Skin of body (tissue), 2 donors: Measurements from ENCODE around the gene OTUD5. TPM values are rescaled to one million over a fixed set of nuclear protein-coding genes. Genes with fewer than 3 reads are reported as not detected.
A peak's percentile ranks its signal among the peaks of the same experiment; 100 is the strongest.
"Not testable (repeated sequence)": the region's sequence is repeated elsewhere in the genome, so short reads cannot be mapped to it uniquely, and the experiment has no call there.

ENCODE experiments used
- DNase-seq: peaks from one replicate; lab custom pipeline; 2025; lab: John Stamatoyannopoulos, UW
- total RNA-seq: library from RNA; depleted of rRNA; stranded (reverse); fragments of >200 nt; gene quantifications from one replicate; pipeline ENCODE4 v1.2.3, GENCODE V29; 2014

OTUD5 gene, protein sequence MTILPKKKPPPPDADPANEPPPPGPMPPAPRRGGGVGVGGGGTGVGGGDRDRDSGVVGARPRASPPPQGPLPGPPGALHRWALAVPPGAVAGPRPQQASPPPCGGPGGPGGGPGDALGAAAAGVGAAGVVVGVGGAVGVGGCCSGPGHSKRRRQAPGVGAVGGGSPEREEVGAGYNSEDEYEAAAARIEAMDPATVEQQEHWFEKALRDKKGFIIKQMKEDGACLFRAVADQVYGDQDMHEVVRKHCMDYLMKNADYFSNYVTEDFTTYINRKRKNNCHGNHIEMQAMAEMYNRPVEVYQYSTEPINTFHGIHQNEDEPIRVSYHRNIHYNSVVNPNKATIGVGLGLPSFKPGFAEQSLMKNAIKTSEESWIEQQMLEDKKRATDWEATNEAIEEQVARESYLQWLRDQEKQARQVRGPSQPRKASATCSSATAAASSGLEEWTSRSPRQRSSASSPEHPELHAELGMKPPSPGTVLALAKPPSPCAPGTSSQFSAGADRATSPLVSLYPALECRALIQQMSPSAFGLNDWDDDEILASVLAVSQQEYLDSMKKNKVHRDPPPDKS
- total RNA-seq: 19.9 TPM

DNA sequence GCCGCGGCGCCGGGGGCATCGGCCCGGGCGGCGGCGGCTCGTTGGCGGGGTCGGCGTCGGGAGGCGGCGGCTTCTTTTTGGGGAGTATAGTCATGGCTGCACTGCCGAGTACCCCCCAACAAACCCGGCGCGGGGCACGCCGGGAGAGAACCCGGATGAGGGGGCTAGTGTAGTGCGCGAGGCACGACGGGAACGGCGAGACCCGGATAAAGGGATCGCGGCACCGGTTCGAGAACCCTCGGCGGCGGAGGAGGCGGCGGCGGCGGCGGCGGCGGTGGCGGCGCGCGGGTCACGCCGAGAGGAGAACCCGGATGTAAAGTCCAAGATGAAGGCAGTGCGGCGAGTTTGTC lies at the start of gene OTUD5:
Gene OTUD5 (minus strand): TSS at position 131 of the 350 bp plus-strand sequence. CDS start 37 bp downstream, at position 94.
- no peak for DNase-seq

GRCh38 chrX:49003696-49004095 lies 46.3 kb upstream of the OTUD5 start:
- no peak for DNase-seq

GRCh38 chrX:49002091-49002935 lies 44.9 kb upstream of the OTUD5 start, which contains the start of gene GRIPAP1:
Gene GRIPAP1, minus strand, starts transcription at chrX:49002264. Its CDS starts 35 bp downstream, at chrX:49002229.
- peak; percentile 96 for DNase-seq

DNA sequence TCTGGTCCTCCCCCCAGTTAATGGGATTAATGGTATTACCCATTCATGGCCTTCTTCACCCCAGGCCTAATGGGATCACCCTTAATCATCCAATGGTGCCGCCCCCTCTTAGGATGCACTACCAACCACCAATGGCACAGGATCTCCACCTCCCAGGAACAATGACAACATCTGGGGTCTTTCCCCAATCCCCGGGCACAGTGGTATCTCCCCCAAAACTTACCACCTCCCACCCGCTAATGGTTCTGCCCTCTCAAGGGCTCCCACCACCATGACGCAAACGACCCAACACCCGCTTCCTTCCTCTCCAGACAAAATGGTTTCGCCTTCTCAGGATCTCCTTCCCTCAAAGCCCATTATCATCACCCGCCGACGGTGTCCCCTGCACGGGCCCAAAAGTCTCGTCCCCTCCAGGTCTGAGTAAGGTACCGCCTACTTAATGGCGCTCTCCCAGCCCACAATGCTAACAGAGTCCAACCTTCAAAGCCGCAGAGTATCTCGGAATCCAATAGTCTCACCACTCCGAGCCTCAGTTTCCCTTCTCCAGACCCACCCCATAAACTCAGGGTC lies 44.2 kb upstream of the OTUD5 start:
- no peak for DNase-seq

DNA sequence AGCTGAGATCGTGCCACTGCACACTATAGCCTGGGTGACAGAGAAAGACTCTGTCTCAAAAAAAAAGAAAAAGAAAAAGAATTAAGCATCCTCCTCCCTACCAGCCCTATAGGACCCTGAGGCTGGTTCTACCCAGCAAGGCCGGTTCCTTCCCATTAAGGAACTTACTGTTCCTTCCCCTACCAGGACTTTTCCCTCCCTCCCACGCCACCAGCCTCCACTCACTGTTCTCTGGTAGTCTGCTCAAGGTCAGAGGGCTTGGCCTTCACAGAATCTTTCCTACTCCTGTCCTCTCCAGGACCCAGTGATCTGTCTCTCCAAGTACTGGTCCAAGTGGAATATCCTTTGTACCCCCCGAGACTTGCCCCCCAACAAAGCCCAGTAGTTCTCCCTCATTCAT lies 43.2 kb upstream of the OTUD5 start:
- DNase-seq: no peak

GRCh38 chrX:48999030-48999429 lies 41.6 kb upstream of the OTUD5 start:
- DNase-seq: no peak

DNA sequence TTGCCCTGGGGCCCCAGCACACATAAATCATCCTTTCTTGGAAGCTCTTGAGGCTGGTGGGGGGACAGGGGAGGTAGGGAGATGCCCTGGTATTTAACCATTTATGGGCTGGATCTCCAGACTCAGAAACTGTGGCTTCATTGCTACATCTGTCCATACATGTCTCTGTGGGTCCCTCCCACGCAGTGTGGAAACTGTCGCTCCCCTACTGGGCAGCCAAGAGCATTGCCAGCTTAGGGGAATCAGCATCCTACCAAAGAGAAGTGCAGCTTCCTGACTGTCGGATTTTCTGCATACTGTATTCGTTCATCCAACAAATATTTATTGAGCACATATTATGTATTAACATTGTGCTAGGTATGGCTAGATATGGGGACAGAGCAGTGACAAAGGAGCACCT lies 41.0 kb upstream of the OTUD5 start:
- no peak for DNase-seq

- DNase-seq: no peak
Observed at GRCh38 chrX:48997865-48998264, 40.5 kb upstream of the OTUD5 start.

- DNase-seq: no peak
Observed at GRCh38 chrX:48997455-48997854, 40.0 kb upstream of the OTUD5 start.

DNA sequence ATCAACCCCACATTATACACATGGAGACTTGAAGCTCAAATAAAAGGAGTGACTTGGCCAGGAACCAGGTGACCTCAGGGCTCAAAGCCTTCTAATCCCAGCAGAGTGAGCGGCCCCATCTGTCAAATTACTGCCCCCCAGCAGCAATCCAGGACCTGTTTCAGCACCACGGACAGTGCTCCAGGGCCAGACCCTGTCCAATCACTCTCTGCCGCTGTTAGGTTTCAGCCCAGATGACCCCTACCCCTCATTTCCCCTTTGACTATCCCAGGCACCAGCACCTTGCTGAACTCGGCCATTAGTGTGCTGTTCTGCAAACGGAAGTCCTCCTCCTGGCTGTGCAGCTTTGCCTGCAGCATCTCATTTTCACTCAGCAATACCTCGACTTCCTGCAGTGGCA lies 39.6 kb upstream of the OTUD5 start:
- no peak for DNase-seq

- no peak for DNase-seq
Observed at GRCh38 chrX:48992341-48992740, 34.9 kb upstream of the OTUD5 start.

GRCh38 chrX:48989483-48989882 lies 32.1 kb upstream of the OTUD5 start:
- DNase-seq: no peak

DNA sequence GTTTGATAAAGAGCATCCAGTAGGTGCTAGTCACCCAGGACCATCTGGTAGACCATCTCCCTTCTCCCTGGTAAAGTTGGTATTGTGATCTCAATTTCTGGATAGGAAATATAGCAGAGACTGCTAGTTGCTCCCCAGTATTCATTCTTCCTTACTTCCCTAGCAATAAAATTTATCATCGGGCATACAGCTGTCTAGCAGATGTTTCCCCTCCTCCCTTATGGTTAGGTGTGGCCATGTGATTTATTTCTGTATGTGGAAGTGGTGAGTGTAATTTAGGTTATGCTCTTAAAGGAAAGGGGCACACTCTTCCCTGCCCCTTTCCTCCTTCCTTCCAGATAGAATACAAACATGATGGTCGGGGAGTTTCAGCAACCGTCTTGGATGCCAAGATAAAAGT lies 26.5 kb upstream of the OTUD5 start:
- DNase-seq: no peak

GRCh38 chrX:48983081-48983480 lies 25.7 kb upstream of the OTUD5 start:
- DNase-seq: no peak

- no peak for DNase-seq
Observed at GRCh38 chrX:48981178-48981577, 23.8 kb upstream of the OTUD5 start.

- not testable (repeated sequence) for DNase-seq
Observed at GRCh38 chrX:48980341-48980740, 22.9 kb upstream of the OTUD5 start.

- DNase-seq: no peak
Observed at GRCh38 chrX:48978226-48978625, 20.8 kb upstream of the OTUD5 start.

GRCh38 chrX:48976086-48976485 lies 18.7 kb upstream of the OTUD5 start:
- DNase-seq: no peak

DNA sequence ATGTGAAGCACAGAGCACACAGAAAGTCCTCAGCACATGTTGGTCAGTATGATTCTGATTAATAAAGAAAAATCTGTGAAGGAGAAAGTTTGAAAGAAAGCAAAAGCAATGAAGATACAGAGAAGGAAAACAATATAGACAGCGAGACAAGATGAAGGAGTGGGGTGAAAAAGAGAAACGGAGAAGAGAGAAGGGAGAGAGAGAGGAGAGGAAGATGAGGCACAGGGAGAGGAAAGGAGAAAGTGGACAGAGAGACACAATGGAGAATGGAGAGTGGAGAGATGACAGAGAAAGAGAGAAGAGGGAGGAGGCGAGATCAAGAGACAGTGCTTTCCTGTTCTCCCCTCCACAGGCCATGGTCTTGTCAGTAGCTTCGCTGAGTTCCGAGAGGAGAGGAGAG lies 18.1 kb upstream of the OTUD5 start:
- no peak for DNase-seq

- DNase-seq: no peak
Observed at GRCh38 chrX:48975041-48975440, 17.6 kb upstream of the OTUD5 start.

DNA sequence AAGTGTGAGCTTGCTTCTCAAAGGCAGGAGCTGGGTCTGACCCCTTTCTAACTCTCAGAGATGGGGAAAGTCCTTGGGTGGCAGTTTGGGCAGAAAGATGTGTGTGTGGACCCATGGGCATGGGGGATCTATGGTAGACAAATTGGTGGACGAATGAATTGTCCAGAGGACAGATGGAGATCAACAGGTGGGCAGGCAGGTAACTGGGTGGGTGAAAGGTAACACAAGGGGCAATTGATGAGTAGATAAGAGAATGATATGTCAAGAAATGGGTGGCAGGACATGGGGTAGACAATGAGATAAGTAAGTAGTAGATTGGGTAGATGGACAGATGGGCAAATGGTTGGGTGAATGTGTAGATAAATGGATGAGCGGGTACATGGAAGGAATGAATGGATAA lies 17.2 kb upstream of the OTUD5 start:
- no peak for DNase-seq

GRCh38 chrX:48974033-48974432 lies 16.6 kb upstream of the OTUD5 start:
- no peak for DNase-seq
